Chondrocyte (in vitro differentiated cells): Measurements from ENCODE around the gene SDR42E2. TPM values are rescaled to one million over a fixed set of nuclear protein-coding genes. Genes with fewer than 3 reads are reported as not detected.

Source experiments
- DNase-seq: peaks from one replicate; pipeline ENCODE4 v3.0.0; 2021; ENCODE audit warnings: mixed read lengths, low spot score
- H3K27ac Mint-ChIP-seq: one replicate; pipeline ENCODE4 v1.8.0; 2021; ENCODE audit warnings: mild to moderate bottlenecking, moderate library complexity, mixed read lengths; ENCODE audit not compliant: unreplicated experiment
- H3K27me3 Mint-ChIP-seq: 2 replicates; pipeline ENCODE4 v1.8.0; 2021; ENCODE audit warnings: low read depth, mixed read lengths
- H3K36me3 Mint-ChIP-seq: 2 replicates; pipeline ENCODE4 v1.8.0; 2021; ENCODE audit warnings: low read depth, mixed read lengths
- H3K4me1 Mint-ChIP-seq: 2 replicates; pipeline ENCODE4 v1.8.0; 2021; ENCODE audit warnings: low read depth, mild to moderate bottlenecking, mixed read lengths
- H3K4me3 Mint-ChIP-seq: one replicate; pipeline ENCODE4 v1.8.0; 2021; ENCODE audit warnings: mild to moderate bottlenecking, moderate library complexity, mixed read lengths; ENCODE audit not compliant: unreplicated experiment
- H3K9me3 Mint-ChIP-seq: 2 replicates; pipeline ENCODE4 v1.8.0; 2021; ENCODE audit warnings: low read depth, mixed read lengths
- total RNA-seq: library from RNA; stranded (reverse); gene quantifications from 3 replicates; pipeline ENCODE4 v1.2.1, GENCODE V29; 2021
- TF ChIP-seq, protein P1 (sequence below): fragments of 200-600 bp; sonication (generic); IDR thresholded peaks from 2 replicates; pipeline ENCODE4 v1.5.0; 2021; ENCODE audit warnings: antibody characterized with exemption, mild to moderate bottlenecking, moderate library complexity

Gene SDR42E2
- total RNA-seq, 1 donor from 2014 or later = not detected

- Mint-ChIP-seq H3K27me3 (no peaks in the 10 kb centered on the region), H3K4me1 (peaks cover 43% of the 10 kb centered on the region), H3K36me3 (peaks cover 6% of the 10 kb centered on the region), H3K27ac (peak overlapping the region; percentile 90), H3K9me3 (peaks cover 8% of the 10 kb centered on the region), H3K4me3 (peak overlapping the region; percentile 98)
- TF ChIP-seq, protein P1, sequence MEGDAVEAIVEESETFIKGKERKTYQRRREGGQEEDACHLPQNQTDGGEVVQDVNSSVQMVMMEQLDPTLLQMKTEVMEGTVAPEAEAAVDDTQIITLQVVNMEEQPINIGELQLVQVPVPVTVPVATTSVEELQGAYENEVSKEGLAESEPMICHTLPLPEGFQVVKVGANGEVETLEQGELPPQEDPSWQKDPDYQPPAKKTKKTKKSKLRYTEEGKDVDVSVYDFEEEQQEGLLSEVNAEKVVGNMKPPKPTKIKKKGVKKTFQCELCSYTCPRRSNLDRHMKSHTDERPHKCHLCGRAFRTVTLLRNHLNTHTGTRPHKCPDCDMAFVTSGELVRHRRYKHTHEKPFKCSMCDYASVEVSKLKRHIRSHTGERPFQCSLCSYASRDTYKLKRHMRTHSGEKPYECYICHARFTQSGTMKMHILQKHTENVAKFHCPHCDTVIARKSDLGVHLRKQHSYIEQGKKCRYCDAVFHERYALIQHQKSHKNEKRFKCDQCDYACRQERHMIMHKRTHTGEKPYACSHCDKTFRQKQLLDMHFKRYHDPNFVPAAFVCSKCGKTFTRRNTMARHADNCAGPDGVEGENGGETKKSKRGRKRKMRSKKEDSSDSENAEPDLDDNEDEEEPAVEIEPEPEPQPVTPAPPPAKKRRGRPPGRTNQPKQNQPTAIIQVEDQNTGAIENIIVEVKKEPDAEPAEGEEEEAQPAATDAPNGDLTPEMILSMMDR = no peak
- DNase-seq = no peak
Observed at GRCh38 chr16:22207715-22208360, 45.5 kb downstream of the SDR42E2 start.

GRCh38 chr16:22210285-22210684 lies 48.0 kb downstream of the SDR42E2 start:
- no peak overlapping the region for H3K4me3 Mint-ChIP-seq
- H3K4me1 Mint-ChIP-seq = peaks cover 51% of the 10 kb centered on the region
- H3K36me3 Mint-ChIP-seq = peaks cover 14% of the 10 kb centered on the region
- H3K27ac Mint-ChIP-seq = peak overlapping the region; percentile 36
- no peak for DNase-seq
- H3K9me3 Mint-ChIP-seq = peaks cover 4% of the 10 kb centered on the region
- H3K27me3 Mint-ChIP-seq = no peaks in the 10 kb centered on the region
- TF ChIP-seq, protein P1 = no peak

DNA sequence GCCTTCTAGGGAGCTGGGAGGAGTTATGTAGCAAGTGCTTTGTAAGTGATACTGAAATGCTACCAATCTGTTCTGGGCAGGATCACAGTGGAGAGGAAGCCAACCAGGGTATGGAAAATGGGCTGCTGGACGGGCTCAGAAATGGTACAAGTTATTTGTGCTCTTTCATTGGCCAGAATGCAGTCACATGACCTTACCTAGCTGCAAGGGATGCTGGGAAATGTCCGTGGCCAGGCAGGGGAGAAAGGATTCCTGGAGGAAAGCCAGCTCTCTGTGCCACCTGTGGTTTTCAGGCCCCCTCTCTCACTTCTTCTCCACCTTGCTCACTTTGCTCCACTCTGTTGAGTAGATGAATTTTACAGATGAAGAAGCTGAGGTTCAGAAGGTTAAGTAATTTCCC lies 48.5 kb downstream of the SDR42E2 start:
- peaks cover 51% of the 10 kb centered on the region for H3K4me1 Mint-ChIP-seq
- H3K9me3 Mint-ChIP-seq = peaks cover 4% of the 10 kb centered on the region
- no peaks in the 10 kb centered on the region for H3K27me3 Mint-ChIP-seq
- TF ChIP-seq, protein P1 = no peak
- H3K4me3 Mint-ChIP-seq = no peak overlapping the region
- peaks cover 14% of the 10 kb centered on the region for H3K36me3 Mint-ChIP-seq
- no peak overlapping the region for H3K27ac Mint-ChIP-seq
- DNase-seq = no peak

DNA sequence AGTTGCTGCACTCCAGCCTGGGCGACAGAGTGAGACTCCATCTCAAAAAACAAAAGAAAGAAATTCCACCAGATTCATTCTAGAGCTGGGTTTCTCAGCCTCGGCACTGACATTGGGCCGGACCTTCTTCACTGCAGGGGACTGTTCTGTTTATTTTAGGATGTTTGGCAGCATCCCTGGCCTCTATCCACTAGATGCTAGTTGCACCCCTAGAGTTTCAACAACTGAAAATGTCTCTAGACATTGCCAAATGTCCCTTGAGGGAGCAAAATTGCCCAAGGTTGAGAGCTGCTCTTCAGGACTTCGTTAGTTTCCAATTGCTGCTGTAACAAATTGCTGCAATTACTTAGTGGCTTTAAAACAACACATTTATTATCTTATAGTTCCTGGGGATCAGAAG lies 50.9 kb downstream of the SDR42E2 start:
- Mint-ChIP-seq H3K9me3 (peaks cover 4% of the 10 kb centered on the region), H3K36me3 (peaks cover 14% of the 10 kb centered on the region), H3K27ac (no peak overlapping the region), H3K4me3 (no peak overlapping the region), H3K27me3 (no peaks in the 10 kb centered on the region), H3K4me1 (peaks cover 51% of the 10 kb centered on the region)
- TF ChIP-seq, protein P1 = no peak
- DNase-seq = no peak

DNA sequence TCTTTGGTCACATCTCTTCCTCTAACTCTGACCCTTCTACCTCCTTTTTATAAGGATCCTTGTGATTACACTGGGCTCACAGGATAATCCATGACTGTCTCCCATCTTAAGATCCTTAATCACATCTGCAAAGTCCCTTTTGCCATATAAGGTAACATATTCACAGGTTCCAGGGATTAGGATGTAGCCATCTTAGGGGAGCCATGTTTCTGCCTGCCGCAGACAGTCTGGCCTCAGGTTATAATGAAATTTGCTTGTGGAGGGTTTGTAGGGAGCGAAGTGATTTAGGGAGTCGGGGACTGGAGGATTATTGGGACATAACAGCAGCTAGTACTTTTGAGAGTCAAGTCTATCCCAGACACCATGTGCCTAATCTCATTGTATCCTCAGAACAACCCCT lies 51.5 kb downstream of the SDR42E2 start:
- Mint-ChIP-seq H3K4me1 (peaks cover 50% of the 10 kb centered on the region), H3K9me3 (peaks cover 4% of the 10 kb centered on the region), H3K36me3 (peaks cover 14% of the 10 kb centered on the region), H3K4me3 (no peak overlapping the region), H3K27ac (no peak overlapping the region), H3K27me3 (no peaks in the 10 kb centered on the region)
- TF ChIP-seq, protein P1 = no peak
- DNase-seq = no peak
